Measurements from ENCODE around the gene HLA-DMB. TPM values are rescaled to one million over a fixed set of nuclear protein-coding genes. Genes with fewer than 3 reads are reported as not detected.

The HLA-DMB gene
- total RNA-seq, 2 experiments from 2014 or later: 4.6 to 6.0 TPM

DNA sequence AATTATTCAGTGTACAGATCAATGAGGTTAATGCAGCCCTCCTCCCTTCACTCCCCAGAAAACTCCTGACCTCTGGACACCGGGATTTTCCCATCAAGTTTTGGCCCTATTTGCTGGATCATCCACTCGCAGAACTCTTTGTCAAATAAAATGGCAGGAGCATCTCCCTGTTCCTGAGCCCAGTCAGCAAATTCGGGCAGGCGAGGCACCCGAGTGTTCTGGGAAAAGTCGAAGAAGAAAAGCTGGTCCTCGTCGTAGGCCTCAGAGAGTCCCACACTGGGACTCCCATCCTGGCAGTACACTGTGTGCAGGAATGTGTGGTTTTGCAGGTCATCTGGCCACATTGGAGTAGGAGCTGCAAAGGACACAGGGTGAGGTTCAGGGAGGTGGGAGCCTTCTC lies 9.6 kb upstream of the HLA-DMB start:
- H3K4me1 Mint-ChIP-seq (ENCODE audit: low read depth): peaks cover 64% of the 10 kb centered on the region
- TF ChIP-seq, protein P1, sequence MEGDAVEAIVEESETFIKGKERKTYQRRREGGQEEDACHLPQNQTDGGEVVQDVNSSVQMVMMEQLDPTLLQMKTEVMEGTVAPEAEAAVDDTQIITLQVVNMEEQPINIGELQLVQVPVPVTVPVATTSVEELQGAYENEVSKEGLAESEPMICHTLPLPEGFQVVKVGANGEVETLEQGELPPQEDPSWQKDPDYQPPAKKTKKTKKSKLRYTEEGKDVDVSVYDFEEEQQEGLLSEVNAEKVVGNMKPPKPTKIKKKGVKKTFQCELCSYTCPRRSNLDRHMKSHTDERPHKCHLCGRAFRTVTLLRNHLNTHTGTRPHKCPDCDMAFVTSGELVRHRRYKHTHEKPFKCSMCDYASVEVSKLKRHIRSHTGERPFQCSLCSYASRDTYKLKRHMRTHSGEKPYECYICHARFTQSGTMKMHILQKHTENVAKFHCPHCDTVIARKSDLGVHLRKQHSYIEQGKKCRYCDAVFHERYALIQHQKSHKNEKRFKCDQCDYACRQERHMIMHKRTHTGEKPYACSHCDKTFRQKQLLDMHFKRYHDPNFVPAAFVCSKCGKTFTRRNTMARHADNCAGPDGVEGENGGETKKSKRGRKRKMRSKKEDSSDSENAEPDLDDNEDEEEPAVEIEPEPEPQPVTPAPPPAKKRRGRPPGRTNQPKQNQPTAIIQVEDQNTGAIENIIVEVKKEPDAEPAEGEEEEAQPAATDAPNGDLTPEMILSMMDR (IDR thresholded peaks at IDR 0.05): no peak
- Histone ChIP-seq H3K27ac (ENCODE audit: low read depth in 1 of 2, low read length in 2 of 2) (no peak overlapping the region), H3K36me3 (ENCODE audit: insufficient read depth, low read length) (no peaks in the 10 kb centered on the region), H3K9me3 (ENCODE audit: control insufficient read depth in 1 of 2, insufficient read depth in 1 of 2, low read length in 2 of 2) (no peaks in the 10 kb centered on the region), H3K27me3 (ENCODE audit: control insufficient read depth in 1 of 2, insufficient read depth in 2 of 2, low read length in 2 of 2) (no peaks in the 10 kb centered on the region), H3K4me3 (ENCODE audit: low read length) (no peak overlapping the region), H3K4me1 (ENCODE audit: insufficient read depth, low read length) (peaks cover 27% of the 10 kb centered on the region)
- no peak for DNase-seq
- ATAC-seq (ENCODE audit: poor library complexity): no peak
- no peak overlapping the region for H3K27ac Mint-ChIP-seq
- POLR2A ChIA-PET: interaction anchor here (1.8 to 8.3 kb wide), 2 partner anchors 8 to 20 kb away, joined by 10 to 323 read pairs; partner anchors contain the start of genes BRD2 and HLA-DMB
- H3K27me3 Mint-ChIP-seq: no peaks in the 10 kb centered on the region
- CTCF ChIA-PET: interaction anchor here (0.6 to 0.7 kb wide), 2 partner anchors 35 to 82 kb away, joined by 3 read pairs; no protein-coding TSS in a partner anchor
- peak overlapping the region; percentile 26 for H3K4me3 Mint-ChIP-seq
- no peaks in the 10 kb centered on the region for H3K36me3 Mint-ChIP-seq (ENCODE audit: low read depth)
- intact Hi-C loops (cut with DNase I, micrococcal nuclease): no loop called here
- H3K9me3 Mint-ChIP-seq: peaks cover under 1% of the 10 kb centered on the region

DNA sequence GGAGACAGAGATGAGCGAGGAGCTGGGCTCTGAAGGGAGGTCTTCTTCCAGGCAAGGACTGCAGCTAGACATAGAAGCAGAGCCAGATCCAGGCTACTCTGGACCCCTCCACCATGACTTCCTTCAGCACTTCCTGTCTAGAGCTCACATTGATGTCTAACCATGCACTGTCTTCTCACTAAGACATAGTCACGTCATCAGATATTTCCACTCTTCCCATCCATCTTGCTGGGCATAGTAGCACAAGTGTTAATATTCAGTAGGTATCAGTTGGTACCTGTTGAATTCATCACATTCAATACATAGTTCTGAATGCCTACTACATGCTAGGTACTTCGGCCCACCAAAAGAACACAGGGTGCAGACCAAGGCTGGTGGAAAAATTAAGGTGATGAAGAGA lies 9.2 kb upstream of the HLA-DMB start:
- Mint-ChIP-seq H3K4me1 (ENCODE audit: low read depth) (peaks cover 65% of the 10 kb centered on the region), H3K27ac (no peak overlapping the region), H3K4me3 (peak overlapping the region; percentile 26), H3K36me3 (ENCODE audit: low read depth) (no peaks in the 10 kb centered on the region), H3K27me3 (no peaks in the 10 kb centered on the region), H3K9me3 (peaks cover 2% of the 10 kb centered on the region)
- POLR2A ChIA-PET: interaction anchor here (1.8 to 8.3 kb wide), 2 partner anchors 8 to 20 kb away, joined by 10 to 323 read pairs; partner anchors contain the start of genes BRD2 and HLA-DMB
- no peaks in the 10 kb centered on the region for H3K36me3 ChIP-seq (ENCODE audit: insufficient read depth, low read length)
- no peak for ATAC-seq (ENCODE audit: poor library complexity)
- no peak overlapping the region for H3K4me3 ChIP-seq (ENCODE audit: low read length)
- no peaks in the 10 kb centered on the region for H3K9me3 ChIP-seq (ENCODE audit: control insufficient read depth in 1 of 2, insufficient read depth in 1 of 2, low read length in 2 of 2)
- H3K4me1 ChIP-seq (ENCODE audit: insufficient read depth, low read length): peaks cover 29% of the 10 kb centered on the region
- no peak overlapping the region for H3K27ac ChIP-seq (ENCODE audit: low read depth in 1 of 2, low read length in 2 of 2)
- CTCF ChIA-PET: interaction anchor here (0.7 kb wide), 1 partner anchor 82 kb away, joined by 3 read pairs; no protein-coding TSS in a partner anchor
- no peak for DNase-seq
- intact Hi-C loops (cut with DNase I, micrococcal nuclease): no loop called here
- no peaks in the 10 kb centered on the region for H3K27me3 ChIP-seq (ENCODE audit: control insufficient read depth in 1 of 2, insufficient read depth in 2 of 2, low read length in 2 of 2)
- TF ChIP-seq, protein P1 (IDR thresholded peaks at IDR 0.05): no peak

DNA sequence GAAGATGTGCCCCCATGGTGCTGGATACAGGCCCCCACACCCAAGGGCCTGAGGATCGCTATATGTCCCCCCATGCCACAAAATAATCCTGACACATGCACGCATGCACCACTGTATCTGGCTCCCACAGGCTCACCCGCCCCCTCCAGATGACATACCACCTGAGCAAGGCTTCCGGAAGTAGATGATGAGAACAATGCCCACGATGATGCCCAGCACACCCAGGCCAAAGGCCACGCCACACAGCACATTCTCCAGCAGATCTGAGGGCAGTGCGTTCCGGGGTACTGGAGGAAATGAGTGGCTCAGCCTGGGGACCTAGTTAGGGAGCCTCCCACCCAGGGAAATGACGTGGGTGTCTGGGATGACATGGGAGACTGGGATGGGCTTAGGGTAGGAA lies 8.3 kb upstream of the HLA-DMB start:
- POLR2A ChIA-PET: no interaction called here
- no peaks in the 10 kb centered on the region for H3K36me3 ChIP-seq (ENCODE audit: insufficient read depth, low read length)
- no peaks in the 10 kb centered on the region for H3K9me3 ChIP-seq (ENCODE audit: control insufficient read depth in 1 of 2, insufficient read depth in 1 of 2, low read length in 2 of 2)
- DNase-seq (no peak), ATAC-seq (ENCODE audit: poor library complexity) (no peak)
- H3K27ac ChIP-seq (ENCODE audit: low read depth in 1 of 2, low read length in 2 of 2): no peak overlapping the region
- Mint-ChIP-seq H3K36me3 (ENCODE audit: low read depth) (no peaks in the 10 kb centered on the region), H3K9me3 (peaks cover 2% of the 10 kb centered on the region), H3K27ac (no peak overlapping the region), H3K4me1 (ENCODE audit: low read depth) (peaks cover 72% of the 10 kb centered on the region), H3K27me3 (no peaks in the 10 kb centered on the region), H3K4me3 (no peak overlapping the region)
- intact Hi-C loops (cut with DNase I, micrococcal nuclease): no loop called here
- no peak overlapping the region for H3K4me3 ChIP-seq (ENCODE audit: low read length)
- TF ChIP-seq, protein P1 (IDR thresholded peaks at IDR 0.05): no peak
- CTCF ChIA-PET: no interaction called here
- peaks cover 36% of the 10 kb centered on the region for H3K4me1 ChIP-seq (ENCODE audit: insufficient read depth, low read length)
- no peaks in the 10 kb centered on the region for H3K27me3 ChIP-seq (ENCODE audit: control insufficient read depth in 1 of 2, insufficient read depth in 2 of 2, low read length in 2 of 2)

All from CD4-positive, alpha-beta T cell (primary cell).